K562 (cell line): ENCODE measurements around the gene BCL2L13. TPM values are rescaled to one million over a fixed set of nuclear protein-coding genes. Genes with fewer than 3 reads are reported as not detected.

Experiments
- ATAC-seq: fragments of 200-7000 bp; cut with Tn5 transposase; 3 replicates; pipeline ENCODE4 v1.9.1; 2020; ENCODE audit warnings: moderate library complexity
- BruUV-seq: library from RNA; stranded (reverse); fragments of 400-500 nt; replicated peaks from 2 replicates; lab custom pipeline; 2021; lab: Mats Ljungman, UMichigan
- CTCF ChIA-PET: fragments of 300-600 bp; formaldehyde crosslinking; extraction: SDS; loops from one replicate; lab custom pipeline; 2021; ENCODE audit warnings: low intra/inter-chr PET ratio; lab: Yijun Ruan, JAX
- POLR2A ChIA-PET: fragments of 300-600, 350-650 bp; sonication (Branson Sonifier 250); formaldehyde crosslinking; extraction: SDS; loops from one replicate; lab custom pipeline; 2021; ENCODE audit warnings: antibody characterized with exemption, inconsistent platforms; lab: Yijun Ruan, JAX
- DNase-seq, 4 experiments: peaks; one replicate each; pipeline versions ENCODE4 v3.0.0 to v3.0.0-alpha.2; 2011 to 2018; ENCODE audit warnings: low spot score in 3 of 4, mixed read lengths in 3 of 4; ENCODE audit errors: extremely low read depth in 1 of 4
- FAIRE-seq: peaks from 2 replicates; lab custom pipeline; 2011; peaks lifted over from hg19 to GRCh38; lab: Jason Lieb, UNC
- H2AFZ ChIP-seq: 2 replicates; pipeline ENCODE4 v1.6.0; 2011; ENCODE audit warnings: low read depth, low read length, control low read depth, inconsistent platforms
- H3K27ac ChIP-seq: fragments of 200-600 bp; 3 replicates; pipeline ENCODE4 v1.8.0; 2011; ENCODE audit warnings: low read depth, mild to moderate bottlenecking, control low read depth, inconsistent platforms, low read length, moderate library complexity, mixed read lengths; ENCODE audit errors: extremely low read depth
- H3K27me3 ChIP-seq, 2 experiments: fragments of 300-600 bp in 1 of 2; 2 replicates in 1 of 2; 3 replicates in 1 of 2; pipeline versions ENCODE4 v1.6.0 to v1.8.0; 2011; ENCODE audit warnings: inconsistent platforms in 2 of 2, low read length in 2 of 2, mild to moderate bottlenecking in 1 of 2, mixed read lengths in 1 of 2, moderate library complexity in 1 of 2; ENCODE audit not compliant: control insufficient read depth in 2 of 2, insufficient read depth in 2 of 2
- H3K36me3 ChIP-seq: fragments of 300-600 bp; 3 replicates; pipeline ENCODE4 v1.8.0; 2011; ENCODE audit warnings: mild to moderate bottlenecking, low read length, inconsistent platforms; ENCODE audit not compliant: control insufficient read depth, insufficient read depth
- H3K4me1 ChIP-seq, 2 experiments: fragments of 200-600 bp in 1 of 2; replicated peaks in 1 of 2; 2 replicates in 1 of 2; 3 replicates in 1 of 2; pipeline versions ENCODE4 v1.5.1 to v1.8.0; 2011; ENCODE audit warnings: inconsistent platforms in 2 of 2, low read length in 2 of 2, mild to moderate bottlenecking in 1 of 2, mixed read lengths in 1 of 2, moderate library complexity in 1 of 2; ENCODE audit not compliant: control insufficient read depth in 2 of 2, insufficient read depth in 2 of 2
- H3K4me2 ChIP-seq: 2 replicates; pipeline ENCODE4 v1.6.1; 2011; ENCODE audit warnings: low read length, control low read depth, inconsistent platforms, mixed read lengths; ENCODE audit not compliant: insufficient read depth
- H3K4me3 ChIP-seq: fragments of 200-600 bp; sonication (generic), shearing (Covaris generic); 2 replicates; pipeline ENCODE4 v1.5.1; 2016; ENCODE audit warnings: control low read depth, inconsistent platforms
- H3K79me2 ChIP-seq: fragments of 200-600 bp; 3 replicates; pipeline ENCODE4 v1.8.0; 2011; ENCODE audit warnings: low read length, inconsistent platforms; ENCODE audit not compliant: control insufficient read depth, insufficient read depth
- H3K9ac ChIP-seq, 2 experiments: 2 replicates each; pipeline versions ENCODE4 v1.6.0 to v1.6.1; 2011; ENCODE audit warnings: low read depth in 2 of 2, low read length in 2 of 2, control low read depth in 1 of 2, inconsistent platforms in 1 of 2, mild to moderate bottlenecking in 1 of 2, mixed read lengths in 1 of 2; ENCODE audit not compliant: insufficient read depth in 1 of 2
- H3K9me1 ChIP-seq: one replicate; pipeline ENCODE4 v1.6.0; 2011; ENCODE audit warnings: inconsistent platforms, mild to moderate bottlenecking, low read length, moderate library complexity; ENCODE audit not compliant: control insufficient read depth, insufficient read depth
- H3K9me3 ChIP-seq: replicated peaks from 2 replicates; pipeline ENCODE4 v1.5.1; 2011; ENCODE audit warnings: low read depth, low read length, inconsistent platforms; ENCODE audit not compliant: control insufficient read depth, insufficient read depth
- H4K20me1 ChIP-seq: replicated peaks from 2 replicates; pipeline ENCODE4 v1.6.1; 2011; ENCODE audit warnings: low read length, inconsistent platforms, mixed read lengths; ENCODE audit not compliant: control insufficient read depth, insufficient read depth
- BRD9 ChIP-seq: fragments of 450-650 bp; IDR thresholded peaks from 2 replicates; pipeline ENCODE4 v1.6.1; 2018; ENCODE audit warnings: low read depth; ENCODE audit not compliant: partially characterized antibody
- C11orf30 ChIP-seq: fragments of 450-650 bp; IDR thresholded peaks from 2 replicates; pipeline ENCODE4 v1.6.1; 2016; ENCODE audit warnings: low read depth, mild to moderate bottlenecking
- CBFA2T2 ChIP-seq: fragments of 450-650 bp; conservative IDR thresholded peaks from 2 replicates; pipeline ENCODE4 v1.6.1; 2017; ENCODE audit warnings: mild to moderate bottlenecking
- ELF4 ChIP-seq: fragments of 450-650 bp; formaldehyde crosslinking; IDR thresholded peaks from 2 replicates; pipeline ENCODE4 v1.4.0; 2022; ENCODE audit warnings: missing genetic modification characterization
- FOXA1 ChIP-seq: fragments of 450-650 bp; IDR thresholded peaks from 2 replicates; pipeline ENCODE4 v1.6.1; 2016; ENCODE audit warnings: mild to moderate bottlenecking, borderline replicate concordance
- FOXK2 ChIP-seq, 2 experiments: fragments of 450-650 bp; IDR thresholded peaks in 1 of 2; conservative IDR thresholded peaks in 1 of 2; 2 replicates each; pipeline ENCODE4 v1.6.1; 2016; ENCODE audit warnings: low read depth in 2 of 2, mild to moderate bottlenecking in 1 of 2
- GABPB2 ChIP-seq: fragments of 250-450 bp; sonication (Bioruptor Pico); conservative IDR thresholded peaks from 2 replicates; pipeline ENCODE4 v1.5.1; 2021; ENCODE audit warnings: mild to moderate bottlenecking
- HDAC3 ChIP-seq: fragments of 450-650 bp; IDR thresholded peaks from 2 replicates; pipeline ENCODE4 v1.6.1; 2018; ENCODE audit warnings: borderline replicate concordance, mild to moderate bottlenecking, moderate library complexity; ENCODE audit not compliant: partially characterized antibody
- LARP7 ChIP-seq: fragments of 450-650 bp; IDR thresholded peaks from 2 replicates; pipeline ENCODE4 v1.6.1; 2016
- NFIX ChIP-seq: fragments of 250-450 bp; sonication (Bioruptor Pico); IDR thresholded peaks from 2 replicates; pipeline ENCODE4 v1.4.0; 2020; ENCODE audit warnings: low read depth, mild to moderate bottlenecking, moderate library complexity
- NFRKB ChIP-seq: fragments of 450-650 bp; IDR thresholded peaks from 2 replicates; pipeline ENCODE4 v1.6.1; 2016; ENCODE audit warnings: low read depth
- NR4A1 ChIP-seq, 2 experiments: fragments of 250-450 bp in 1 of 2; fragments of 450-650 bp in 1 of 2; sonication (Bioruptor Pico) in 1 of 2; IDR thresholded peaks; 2 replicates each; pipeline versions ENCODE4 v1.4.0 to v1.6.1; 2016 to 2020; ENCODE audit warnings: mild to moderate bottlenecking in 2 of 2, missing compliant biosample characterization in 1 of 2, missing genetic modification characterization in 1 of 2, moderate library complexity in 1 of 2
- POLR2AphosphoS2 ChIP-seq: IDR thresholded peaks from 2 replicates; pipeline ENCODE4 v1.6.1; 2012; ENCODE audit warnings: low read length, improper control_type of control experiment
- POLR2G ChIP-seq: fragments of 200-400 bp; formaldehyde crosslinking; IDR thresholded peaks from 2 replicates; pipeline ENCODE4 v1.6.1; 2017; ENCODE audit warnings: low read depth, mild to moderate bottlenecking, antibody characterized with exemption, low read length, moderate library complexity
- RAD21 ChIP-seq, 2 experiments: fragments of 250-450 bp in 1 of 2; fragments of 450-650 bp in 1 of 2; sonication (Bioruptor Pico) in 1 of 2; formaldehyde crosslinking in 1 of 2; IDR thresholded peaks in 1 of 2; conservative IDR thresholded peaks in 1 of 2; 2 replicates each; pipeline versions ENCODE4 v1.4.0 to v1.8.0; 2020 to 2022; ENCODE audit warnings: mild to moderate bottlenecking in 2 of 2, moderate library complexity in 1 of 2
- SREBF1 ChIP-seq: fragments of 150-350 bp; IDR thresholded peaks from 2 replicates; pipeline ENCODE4 v1.6.1; 2014; ENCODE audit warnings: antibody characterized with exemption, low read depth, low read length, borderline replicate concordance
- SREBF2 ChIP-seq: sonication (generic); formaldehyde crosslinking; IDR thresholded peaks from 2 replicates; pipeline ENCODE4 v1.4.0; 2020; ENCODE audit warnings: mild to moderate bottlenecking, missing genetic modification reagents
- TEAD2 ChIP-seq: fragments of 450-650 bp; IDR thresholded peaks from 2 replicates; pipeline ENCODE4 v1.6.1; 2016; ENCODE audit warnings: missing genetic modification characterization, control low read depth, missing compliant biosample characterization
- ZNF41 ChIP-seq: fragments of 250-450 bp; sonication (Bioruptor Pico); conservative IDR thresholded peaks from 2 replicates; pipeline ENCODE4 v1.4.0; 2020; ENCODE audit warnings: mild to moderate bottlenecking
- WGBS: fragments of 100-300 bp; shearing (Covaris generic); methylation state at CpG from one replicate; pipeline ENCODE4 v1.1.6; 2016; ENCODE audit warnings: low coverage, mixed read lengths; ENCODE audit not compliant: insufficient coverage; ENCODE audit errors: missing lambda C conversion rate; 5-methylcytosine and 5-hydroxymethylcytosine counted together
- in situ Hi-C: fragments of 300-500 bp; cut with MboI; formaldehyde crosslinking; loops from 4 replicates; pipeline ENCODE4 v1.15.0; 2018; ENCODE audit warnings: inconsistent platforms, mixed read lengths
- intact Hi-C: fragments of 100-400 bp; cut with micrococcal nuclease; formaldehyde crosslinking; loops from 2 replicates; pipeline ENCODE4 v1.14.2; 2022
- polyA plus RNA-seq, 8 experiments: library from polyadenylated mRNA; depleted of rRNA in 4 of 8; stranded (reverse) in 5 of 8; unstranded in 3 of 8; fragments of >200 nt; fragmentation: Nextera tagmentation in 2 of 8; fragmentation: Illumina TruSeq in 1 of 8; extraction: Ambion mirVana in 2 of 8; extraction: Trizol in 1 of 8; gene quantifications; 2 replicates each; pipeline versions ENCODE4 v1.2.1 to v1.2.3, GENCODE V29; 2011 to 2014; ENCODE audit warnings: inconsistent platforms in 1 of 8, missing spikeins in 1 of 8
- total RNA-seq, 7 experiments: library from RNA; depleted of rRNA in 6 of 7; stranded (reverse); fragments of >200 nt in 6 of 7; fragmentation: Illumina TruSeq in 2 of 7; extraction: Trizol in 2 of 7; gene quantifications; 2 replicates each; pipeline versions ENCODE4 v1.2.1 to v1.2.3, GENCODE V29; 2011 to 2021; ENCODE audit warnings: low replicate concordance in 1 of 7
- TF ChIP-seq, protein P1 (sequence below): fragments of 250-450 bp; sonication (Bioruptor Pico); IDR thresholded peaks from 2 replicates; pipeline ENCODE4 v1.8.0; 2022; ENCODE audit warnings: moderate library complexity, mild to moderate bottlenecking, inconsistent platforms
- TF ChIP-seq, protein P2 (sequence below): fragments of 250-450 bp; sonication (Bioruptor Pico); IDR thresholded peaks from 2 replicates; pipeline ENCODE4 v1.9.0; 2021; ENCODE audit warnings: mild to moderate bottlenecking

The BCL2L13 gene
- total and polyA plus RNA-seq, 9 of the 15 experiments (the other 6 are each of a cell fraction or from before 2014, with no cell fraction given), result 41.5 to 63.4 (median 56.5) TPM

DNA sequence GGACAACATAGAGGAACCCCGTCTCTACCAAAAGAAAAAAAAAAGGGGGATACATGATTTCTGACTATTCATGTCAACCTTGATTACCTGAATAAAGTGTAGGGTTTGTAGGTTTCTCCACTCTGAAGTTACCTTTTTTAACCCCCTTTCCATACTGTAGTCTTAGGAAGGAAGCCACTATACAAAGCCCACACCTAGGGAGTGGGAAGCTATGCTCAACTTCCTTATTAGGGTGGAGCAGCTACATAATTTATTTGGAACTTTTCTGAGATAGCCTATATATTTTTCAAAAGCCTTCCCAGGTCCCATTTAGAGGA lies 9.4 kb upstream of the BCL2L13 start (continued):
- peak; percentile 43 for TF ChIP-seq HDAC3
- no peak for TF ChIP-seq GABPB2 (CRISPR knock-in tag)
- TF ChIP-seq SREBF2 (CRISPR knock-in tag), result no peak
- no peak for TF ChIP-seq CBFA2T2
- no peak for TF ChIP-seq TEAD2 (tag)
- no peak for TF ChIP-seq SREBF1
- no peak for TF ChIP-seq FOXA1
- peak; percentile 22; the same call in 1 of the 2 replicates for TF ChIP-seq NFRKB

DNA sequence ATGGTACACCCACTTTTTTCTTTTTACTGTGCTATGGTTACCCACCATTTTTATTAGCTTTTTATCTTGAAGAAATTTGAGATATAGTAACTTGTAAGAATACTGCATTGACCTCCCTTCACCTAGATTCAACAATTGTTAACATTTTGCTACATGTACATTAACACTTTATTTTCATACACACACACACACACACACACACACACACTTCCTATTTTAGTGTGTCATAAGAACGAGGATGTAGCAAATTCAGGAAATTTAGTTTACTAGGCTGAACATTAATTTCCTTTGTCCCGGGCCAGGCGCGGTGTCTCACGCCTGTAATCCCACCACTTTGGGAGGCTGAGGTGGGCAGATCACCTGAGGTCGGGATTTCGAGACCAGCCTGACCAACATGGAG lies 8.9 kb upstream of the BCL2L13 start:
- Histone ChIP-seq H3K4me1 (peaks cover 32 to 34% of the 10 kb centered on the region in 2 experiments), H3K9ac (peak overlapping the region in 1 of 2 experiments; percentile 95; a peak in 2 of 4 replicates), H2AFZ (peak overlapping the region; percentile 81), H3K9me1 (no peaks in the 10 kb centered on the region), H3K27ac (peak overlapping the region; percentile 87), H4K20me1 (no peaks in the 10 kb centered on the region), H3K4me2 (peak overlapping the region; percentile 97; the same call in 1 of the 2 replicates), H3K4me3 (peak overlapping the region; percentile 80), H3K36me3 (peaks cover 19% of the 10 kb centered on the region; the same call in 1 of the 3 replicates), H3K9me3 (no peaks in the 10 kb centered on the region), H3K79me2 (peaks cover 48% of the 10 kb centered on the region), H3K27me3 (no peaks in the 10 kb centered on the region)
- DNase-seq, result no peak
- intact Hi-C loops (no loop called here), in situ Hi-C loops (no loop called here)
- no peak for FAIRE-seq
- ChIA-PET POLR2A (interaction anchor here (0.6 to 1.0 kb wide), 4 partner anchors 10 to 1809 kb away, joined by 3 to 11 read pairs (median 4); partner anchors contain the start of gene BCL2L13), CTCF (no interaction called here)
- ATAC-seq, result no peak
- no TSS peak for BruUV-seq
- WGBS, result 85% methylated on average over 7 of the region's 7 CpGs
- TF ChIP-seq ELF4 (CRISPR knock-in tag) (0 out of 2 replicates have a peak, but pooled peaks have one; percentile 55), LARP7 (peak; percentile 73; the same call in 1 of the 2 replicates), NR4A1 (CRISPR knock-in tag; IDR thresholded peaks at IDR 0.05) (no peak), NR4A1 (tag; IDR thresholded peaks at IDR 0.05) (peak; percentile 23; the same call in 1 of the 2 replicates), BRD9 (peak; percentile 27), POLR2AphosphoS2 (no peak), ZNF41 (CRISPR knock-in tag) (no peak), C11orf30 (no peak), NFIX (CRISPR knock-in tag) (no peak), FOXK2 (conservative IDR thresholded peaks at IDR 0.05 in 1 of 2, IDR thresholded peaks at IDR 0.05 in 1 of 2; ENCODE audit: low read depth in 2 of 2) (0 out of 4 replicates have a peak, but pooled peaks of 1 of the 2 experiments have one; percentile 28), RAD21 (CRISPR knock-in tag; conservative IDR thresholded peaks at IDR 0.05 in 1 of 2, IDR thresholded peaks at IDR 0.05 in 1 of 2) (no peak), POLR2G (no peak)
- TF ChIP-seq, protein P1, sequence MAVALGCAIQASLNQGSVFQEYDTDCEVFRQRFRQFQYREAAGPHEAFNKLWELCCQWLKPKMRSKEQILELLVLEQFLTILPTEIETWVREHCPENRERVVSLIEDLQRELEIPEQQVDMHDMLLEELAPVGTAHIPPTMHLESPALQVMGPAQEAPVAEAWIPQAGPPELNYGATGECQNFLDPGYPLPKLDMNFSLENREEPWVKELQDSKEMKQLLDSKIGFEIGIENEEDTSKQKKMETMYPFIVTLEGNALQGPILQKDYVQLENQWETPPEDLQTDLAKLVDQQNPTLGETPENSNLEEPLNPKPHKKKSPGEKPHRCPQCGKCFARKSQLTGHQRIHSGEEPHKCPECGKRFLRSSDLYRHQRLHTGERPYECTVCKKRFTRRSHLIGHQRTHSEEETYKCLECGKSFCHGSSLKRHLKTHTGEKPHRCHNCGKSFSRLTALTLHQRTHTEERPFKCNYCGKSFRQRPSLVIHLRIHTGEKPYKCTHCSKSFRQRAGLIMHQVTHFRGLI (CRISPR knock-in tag), result no peak
- TF ChIP-seq, protein P2, sequence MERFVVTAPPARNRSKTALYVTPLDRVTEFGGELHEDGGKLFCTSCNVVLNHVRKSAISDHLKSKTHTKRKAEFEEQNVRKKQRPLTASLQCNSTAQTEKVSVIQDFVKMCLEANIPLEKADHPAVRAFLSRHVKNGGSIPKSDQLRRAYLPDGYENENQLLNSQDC (CRISPR knock-in tag), result no peak
